ENCODE measurements around the gene PRODH2. TPM values are rescaled to one million over a fixed set of nuclear protein-coding genes. Genes with fewer than 3 reads are reported as not detected.

The PRODH2 gene
- total and polyA plus RNA-seq, 2 of the 13 experiments (the other 11 are each of a cell fraction or from before 2014, with no cell fraction given): 86.7 to 118 TPM

DNA sequence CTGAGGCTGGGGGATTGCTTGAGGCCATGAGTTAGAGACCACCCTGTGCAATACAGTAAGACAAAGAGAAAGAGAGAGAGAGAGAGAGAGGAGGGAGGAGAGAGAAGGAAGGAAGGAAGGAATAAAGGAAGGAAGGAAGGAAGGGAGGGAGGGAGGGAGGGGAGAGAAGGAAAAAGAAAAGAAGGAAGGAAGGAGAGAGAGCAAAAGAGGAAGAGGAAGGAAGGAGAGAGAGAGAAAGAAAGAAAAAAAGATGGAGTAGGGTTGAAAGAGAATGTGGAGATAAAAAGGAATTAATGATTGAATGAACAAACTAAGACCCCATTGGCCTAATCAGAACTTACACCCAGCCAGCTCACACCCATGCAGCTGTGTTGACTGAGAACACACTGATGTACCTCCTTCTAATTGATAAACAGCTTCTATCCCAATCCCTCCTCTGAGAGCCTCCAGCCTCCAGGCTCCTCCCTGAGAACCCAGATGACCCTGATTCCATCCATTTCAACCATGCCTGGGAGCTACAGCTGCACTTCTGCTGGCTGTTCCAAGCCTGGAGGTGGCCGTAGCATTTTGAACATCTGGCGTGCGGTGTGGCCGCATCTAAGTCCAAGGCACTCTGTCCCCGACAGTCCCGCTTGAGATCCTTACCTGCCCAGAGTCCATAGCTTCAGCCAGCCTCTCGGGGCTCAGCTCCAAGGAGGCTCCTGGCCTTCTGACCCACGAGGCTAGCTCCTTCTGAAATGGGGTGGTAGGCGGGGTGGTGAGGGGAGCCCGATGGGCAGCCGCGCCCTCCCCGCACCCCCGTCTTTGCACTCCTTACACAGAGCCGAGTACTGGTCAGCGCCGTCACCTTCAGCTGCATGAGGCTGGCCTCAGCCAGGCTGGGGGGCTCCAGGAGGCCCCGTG is 1.1 kb downstream of the PRODH2 start (continued):
- TF ChIP-seq, protein P1, sequence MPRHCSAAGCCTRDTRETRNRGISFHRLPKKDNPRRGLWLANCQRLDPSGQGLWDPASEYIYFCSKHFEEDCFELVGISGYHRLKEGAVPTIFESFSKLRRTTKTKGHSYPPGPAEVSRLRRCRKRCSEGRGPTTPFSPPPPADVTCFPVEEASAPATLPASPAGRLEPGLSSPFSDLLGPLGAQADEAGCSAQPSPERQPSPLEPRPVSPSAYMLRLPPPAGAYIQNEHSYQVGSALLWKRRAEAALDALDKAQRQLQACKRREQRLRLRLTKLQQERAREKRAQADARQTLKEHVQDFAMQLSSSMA (CRISPR knock-in tag; IDR thresholded peaks at IDR 0.05): no peak
- TF ChIP-seq, protein P2, sequence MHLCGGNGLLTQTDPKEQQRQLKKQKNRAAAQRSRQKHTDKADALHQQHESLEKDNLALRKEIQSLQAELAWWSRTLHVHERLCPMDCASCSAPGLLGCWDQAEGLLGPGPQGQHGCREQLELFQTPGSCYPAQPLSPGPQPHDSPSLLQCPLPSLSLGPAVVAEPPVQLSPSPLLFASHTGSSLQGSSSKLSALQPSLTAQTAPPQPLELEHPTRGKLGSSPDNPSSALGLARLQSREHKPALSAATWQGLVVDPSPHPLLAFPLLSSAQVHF (CRISPR knock-in tag; IDR thresholded peaks at IDR 0.05): no peak
- TF ChIP-seq SMAD3 (CRISPR knock-in tag; IDR thresholded peaks at IDR 0.05): 0 out of 2 replicates have a peak, but pooled peaks have one; percentile 24

DNA sequence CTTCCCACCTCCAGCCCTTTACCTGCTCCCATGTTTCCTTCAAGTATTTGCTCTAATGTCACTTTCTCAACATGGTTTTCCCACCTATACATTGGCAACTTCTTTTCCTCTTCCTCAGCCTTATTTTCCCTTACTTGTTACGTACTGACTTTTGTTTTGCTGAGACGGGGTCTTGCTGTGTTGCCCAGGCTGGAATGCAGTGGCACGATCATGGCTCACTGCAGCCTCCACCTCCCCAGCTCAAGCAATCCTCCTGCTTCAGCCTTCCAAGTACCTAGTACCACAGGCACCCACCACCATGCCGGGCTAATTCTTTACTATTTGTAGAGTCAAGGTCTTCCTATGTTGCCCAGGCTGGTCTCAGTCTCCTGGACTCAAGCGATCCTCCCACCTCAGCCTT is 5.0 kb downstream of the PRODH2 start:
- no peak overlapping the region for H3K27ac ChIP-seq (ENCODE audit: extremely low read length, insufficient read depth, low read length)
- no peaks in the 10 kb centered on the region; a peak in 1 of 5 replicates for H3K27me3 ChIP-seq (ENCODE audit: control insufficient read depth in 1 of 2, insufficient read depth in 2 of 2, low read length in 2 of 2)

More for the DNA sequence above, 5.0 kb downstream of the PRODH2 start:
- in situ Hi-C loops (cut with HindIII; ENCODE audit: extremely low pct_ligation_motif_present, low pct_unique_long_range_greater_than_20kb) (no loop called here), intact Hi-C loops (cut with micrococcal nuclease; ENCODE audit: unreplicated experiment) (no loop called here)
- ATAC-seq (no peak), DNase-seq (ENCODE audit: low spot score) (no peak), FAIRE-seq (no peak)
- Histone ChIP-seq H4K20me1 (ENCODE audit: insufficient read depth, low read length) (no peaks in the 10 kb centered on the region), H3K4me2 (ENCODE audit: low read depth, low read length) (no peak overlapping the region), H3K79me2 (ENCODE audit: insufficient read depth, low read length) (peaks cover 17% of the 10 kb centered on the region), H3K36me3 (replicated peaks in 1 of 2; ENCODE audit: control insufficient read depth in 1 of 2, insufficient read depth in 2 of 2, low read length in 2 of 2) (peaks cover 19 to 31% of the 10 kb centered on the region in 2 experiments; a peak in 4 of 5 replicates), H3K4me3 (replicated peaks in 1 of 3; ENCODE audit: insufficient read depth in 1 of 3, low read depth in 2 of 3, low read length in 3 of 3) (no peak overlapping the region), H3K4me1 (ENCODE audit: insufficient read depth, low read length) (peaks cover 11% of the 10 kb centered on the region), H3K9me3 (ENCODE audit: low read length) (no peaks in the 10 kb centered on the region), H3K9ac (ENCODE audit: insufficient read depth, low read depth, low read length) (no peak overlapping the region), H2AFZ (ENCODE audit: low read length) (no peak overlapping the region)
- POLR2A ChIA-PET: no interaction called here
- CTCF ChIA-PET (ENCODE audit: low intra/inter-chr PET ratio, low total read pairs): no interaction called here
- no TSS peak for BruUV-seq (replicated peaks)
- TF ChIP-seq ZNF121 (CRISPR knock-in tag; IDR thresholded peaks at IDR 0.05) (peak; percentile 67), ZMYM3 (CRISPR knock-in tag; IDR thresholded peaks at IDR 0.05) (0 out of 2 replicates have a peak, but pooled peaks have one; percentile 13)
- TF ChIP-seq, protein P3, sequence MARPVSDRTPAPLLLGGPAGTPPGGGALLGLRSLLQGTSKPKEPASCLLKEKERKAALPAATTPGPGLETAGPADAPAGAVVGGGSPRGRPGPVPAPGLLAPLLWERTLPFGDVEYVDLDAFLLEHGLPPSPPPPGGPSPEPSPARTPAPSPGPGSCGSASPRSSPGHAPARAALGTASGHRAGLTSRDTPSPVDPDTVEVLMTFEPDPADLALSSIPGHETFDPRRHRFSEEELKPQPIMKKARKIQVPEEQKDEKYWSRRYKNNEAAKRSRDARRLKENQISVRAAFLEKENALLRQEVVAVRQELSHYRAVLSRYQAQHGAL (CRISPR knock-in tag; IDR thresholded peaks at IDR 0.05; ENCODE audit: not compliant biosample characterization): no peak
- 99% methylated on average over 5 of the region's 5 CpGs for WGBS (ENCODE audit: low lambda C conversion rate)
